ENCODE data around the gene DNAJA1.
"Not testable (repeated sequence)": the region's sequence is repeated elsewhere in the genome, so short reads cannot be mapped to it uniquely, and the experiment has no call there.

DNAJA1 gene

DNA sequence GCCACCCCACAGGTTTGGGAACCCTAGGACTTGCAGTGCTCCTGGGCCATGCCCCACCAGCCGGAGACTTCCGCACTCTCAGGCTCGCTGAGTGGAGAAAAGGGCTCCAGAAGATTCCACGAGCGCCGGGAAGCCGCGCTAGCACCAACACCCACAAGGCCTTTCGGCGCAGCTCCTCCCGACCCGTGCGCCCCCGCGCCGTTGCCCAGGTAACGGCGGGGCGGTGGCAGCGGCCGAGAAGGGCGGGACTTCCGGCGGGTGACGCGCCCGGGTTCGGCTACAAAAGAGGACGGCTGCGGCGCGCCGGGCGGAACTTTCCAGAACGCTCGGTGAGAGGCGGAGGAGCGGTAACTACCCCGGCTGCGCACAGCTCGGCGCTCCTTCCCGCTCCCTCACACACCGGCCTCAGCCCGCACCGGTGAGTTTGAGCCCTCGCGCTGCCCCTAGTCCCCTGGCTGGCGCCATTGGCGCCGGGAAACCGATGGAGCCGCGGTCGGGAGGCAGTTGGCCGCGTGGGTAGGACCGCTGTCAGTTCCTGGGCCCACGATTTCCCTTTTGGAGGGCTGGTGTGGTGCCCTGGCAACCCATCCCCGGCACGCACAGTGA, at the start of gene DNAJA1:
TSS of gene DNAJA1 (plus strand) at position 308 of the 606 bp plus-strand sequence. CDS start 1,212 bp downstream, outside the sequence.
- DNase-seq (ENCODE audit: low spot score), result peak; percentile 95

GRCh38 chr9:32978051-32978450, 47.0 kb upstream of the DNAJA1 start:
- DNase-seq (ENCODE audit: low spot score), result no peak

- DNase-seq (ENCODE audit: low spot score), result no peak
Measured at GRCh38 chr9:32986971-32987370, 38.1 kb upstream of the DNAJA1 start.

DNA sequence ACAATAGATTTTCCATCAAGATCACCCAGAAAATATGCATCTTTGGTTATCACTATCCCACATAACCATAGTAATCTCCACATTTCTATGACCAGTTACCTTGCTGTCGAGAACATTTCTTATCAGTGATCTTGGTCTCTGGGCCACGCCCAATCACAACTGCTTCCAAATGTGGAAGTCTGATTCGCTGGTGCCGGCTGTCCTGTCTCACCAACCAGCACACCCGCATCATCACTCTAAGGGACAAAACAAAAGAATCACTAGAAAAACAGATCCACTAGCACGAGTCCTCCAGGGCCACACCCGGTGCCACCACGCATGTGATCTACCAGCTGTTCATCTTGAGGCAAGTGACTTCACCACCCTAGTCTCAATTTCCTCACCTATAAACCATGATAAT, 35.4 kb upstream of the DNAJA1 start:
- DNase-seq (ENCODE audit: low spot score), result no peak

DNA sequence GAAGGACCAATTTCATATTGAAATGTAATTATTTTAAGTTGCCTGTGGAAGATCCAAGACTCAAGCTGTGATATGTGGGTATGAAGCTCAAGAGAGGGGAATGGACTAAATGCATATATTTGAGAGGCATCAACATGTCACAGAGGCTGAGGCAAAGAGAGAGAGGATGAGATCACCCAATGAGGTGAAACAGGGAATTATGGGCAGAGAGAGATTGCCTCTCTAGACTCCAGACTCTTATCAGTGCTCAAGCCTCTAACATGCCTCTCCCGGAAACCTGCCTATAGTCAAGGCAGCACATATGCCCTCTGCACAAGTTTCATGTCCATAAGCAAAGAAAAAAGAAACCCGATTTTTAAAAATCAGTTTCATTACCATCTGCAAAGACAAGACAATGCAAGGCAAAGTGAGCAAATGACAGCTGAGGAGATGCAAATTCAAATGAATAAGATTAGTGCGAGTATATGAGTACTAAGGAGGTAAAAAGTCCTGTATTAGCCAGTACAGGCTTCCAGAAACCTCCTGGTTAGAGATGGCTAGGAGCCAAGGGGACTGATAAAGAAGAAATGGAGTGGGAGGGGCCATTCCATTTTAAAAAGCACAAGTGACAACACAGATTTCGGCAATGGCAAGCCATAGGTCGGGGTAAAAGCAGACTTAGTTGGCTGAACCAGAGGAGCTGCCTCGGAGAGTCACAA, 33.0 kb upstream of the DNAJA1 start:
- DNase-seq (ENCODE audit: low spot score), result no peak

- no peak for DNase-seq (ENCODE audit: low spot score)
Measured at GRCh38 chr9:32992595-32993238, 32.4 kb upstream of the DNAJA1 start.

GRCh38 chr9:33000682-33001055, 24.4 kb upstream of the DNAJA1 start:
- peak; percentile 43 for DNase-seq (ENCODE audit: low spot score)

GRCh38 chr9:33005335-33005734, 19.7 kb upstream of the DNAJA1 start:
- not testable (repeated sequence) for DNase-seq (ENCODE audit: low spot score)

DNA sequence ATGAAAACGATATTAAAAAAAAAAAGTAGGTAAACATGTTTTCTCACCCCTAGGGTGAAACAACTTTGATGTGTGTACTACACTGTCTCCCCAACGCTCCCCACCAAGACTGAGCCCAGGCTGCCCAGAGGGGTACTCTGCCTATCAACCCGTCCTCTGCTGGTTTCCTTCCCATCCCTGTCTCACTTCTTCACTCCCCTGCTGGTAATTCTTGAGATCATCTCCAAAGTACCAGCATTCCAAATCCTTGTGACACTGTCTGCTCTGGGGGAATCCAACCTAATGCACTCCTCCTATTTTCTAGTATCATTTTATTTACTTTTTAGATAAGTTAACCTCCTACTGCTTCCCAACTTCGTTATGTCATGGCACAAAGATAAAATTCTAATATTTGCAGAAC, 17.3 kb upstream of the DNAJA1 start:
- DNase-seq (ENCODE audit: low spot score), result no peak

- DNase-seq (ENCODE audit: low spot score), result no peak
Measured at GRCh38 chr9:33011831-33012230, 13.2 kb upstream of the DNAJA1 start.

GRCh38 chr9:33012328-33013069, 12.6 kb upstream of the DNAJA1 start:
- DNase-seq (ENCODE audit: low spot score), result no peak

DNA sequence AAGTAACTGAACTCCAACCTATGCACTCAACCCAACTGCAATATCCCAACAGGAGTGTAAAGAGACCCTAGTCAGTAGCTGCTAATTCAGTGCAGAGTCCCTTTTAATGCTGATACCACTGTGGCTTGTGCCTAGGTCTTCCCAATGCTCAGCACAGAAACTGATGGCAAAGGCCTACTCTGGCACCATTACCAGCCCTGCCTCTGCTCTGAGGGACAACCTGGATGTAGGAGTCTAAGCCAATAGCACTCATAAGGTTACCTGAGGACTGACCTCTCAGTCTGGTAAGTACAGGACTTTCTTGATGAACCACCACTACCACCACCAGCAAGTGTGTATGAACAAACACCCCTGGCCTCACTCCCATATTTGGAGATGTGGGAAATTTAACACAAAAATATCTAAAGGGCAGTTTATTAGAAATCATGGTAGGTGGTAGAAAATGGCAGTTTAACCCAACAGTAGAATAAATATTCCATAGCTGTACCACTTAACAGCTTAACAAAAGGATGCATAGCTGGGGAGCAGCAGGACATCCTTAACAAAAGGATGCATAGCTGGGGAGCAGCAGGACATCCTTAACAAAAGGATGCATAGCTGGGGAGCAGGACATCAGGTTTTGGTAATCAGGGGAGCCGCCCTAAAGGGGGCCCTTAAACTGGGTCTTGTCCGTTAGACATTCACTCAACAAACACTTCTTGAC, 11.0 kb upstream of the DNAJA1 start:
- DNase-seq (ENCODE audit: low spot score), result no peak

DNA sequence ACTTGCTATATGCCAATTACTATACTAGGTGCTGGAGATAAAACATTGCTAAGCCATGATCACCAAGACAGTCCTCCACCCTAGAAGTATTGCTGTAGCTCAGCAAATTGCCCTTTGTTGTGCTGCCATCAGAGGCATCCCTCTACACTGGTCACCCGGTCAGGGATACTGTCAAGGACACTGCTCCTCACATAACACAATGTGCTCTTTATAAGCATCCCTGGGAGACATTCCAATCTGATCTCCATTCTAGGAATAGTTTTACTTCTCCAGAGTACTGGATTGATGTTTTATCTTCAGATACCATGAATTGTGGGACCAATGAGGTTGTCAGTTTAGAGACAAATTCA, 10.4 kb upstream of the DNAJA1 start:
- no peak for DNase-seq (ENCODE audit: low spot score)

DNA sequence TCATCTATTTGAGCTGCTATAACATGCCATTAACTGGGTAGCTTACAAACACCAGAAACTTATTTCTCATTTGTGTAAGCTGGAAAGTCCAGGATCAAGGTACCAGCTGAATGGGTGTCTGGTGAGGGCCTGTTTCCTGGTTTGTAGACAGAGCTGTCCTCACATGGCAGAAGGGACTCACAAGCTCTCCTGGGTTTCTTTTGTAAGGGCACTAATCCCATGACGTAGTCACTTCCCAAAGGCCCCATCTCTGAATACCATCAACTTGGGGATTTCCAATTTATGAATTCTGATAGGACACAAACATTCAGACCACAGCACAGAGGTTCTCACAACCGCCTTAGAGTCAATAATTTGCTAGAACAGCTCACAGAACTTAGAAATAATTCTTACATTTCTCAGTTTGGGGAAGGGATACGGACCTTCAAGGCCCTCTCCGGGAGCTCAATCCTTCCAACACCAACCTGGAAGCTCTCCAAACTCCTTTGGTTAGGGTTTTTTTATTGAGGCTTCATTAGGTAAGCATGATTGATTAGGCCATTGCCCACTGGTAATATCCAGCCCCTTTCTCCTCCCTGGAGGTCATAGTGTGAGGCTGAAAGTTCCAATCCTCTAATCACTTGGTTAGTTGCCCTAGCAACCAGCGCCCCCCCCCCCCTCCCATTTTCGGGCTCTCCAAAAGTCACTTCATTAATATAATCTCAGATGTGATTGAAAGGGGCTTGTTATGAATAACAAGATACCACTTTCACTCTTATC, 7.6 kb upstream of the DNAJA1 start:
- DNase-seq (ENCODE audit: low spot score), result no peak

DNA sequence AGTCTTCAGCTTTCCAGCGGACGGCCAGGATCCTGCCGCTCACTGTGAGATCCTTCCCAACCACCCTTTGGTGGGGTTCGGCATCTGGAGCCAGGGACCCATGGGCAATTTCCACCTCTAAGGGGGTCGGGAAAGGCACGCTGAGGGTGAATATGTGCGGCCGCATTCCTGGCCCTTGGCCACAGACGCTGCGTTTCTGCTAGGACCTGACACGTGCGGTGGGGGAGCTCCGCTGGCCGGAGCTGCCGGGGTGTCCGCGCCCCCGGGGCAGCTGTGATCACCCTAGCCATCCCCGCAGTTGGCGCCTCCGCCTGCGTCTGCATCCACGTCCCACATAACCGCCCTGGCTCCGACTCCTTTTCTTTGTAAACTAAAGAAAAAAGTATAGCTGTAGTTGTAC, 5.3 kb upstream of the DNAJA1 start:
- DNase-seq (ENCODE audit: low spot score), result no peak

DNA sequence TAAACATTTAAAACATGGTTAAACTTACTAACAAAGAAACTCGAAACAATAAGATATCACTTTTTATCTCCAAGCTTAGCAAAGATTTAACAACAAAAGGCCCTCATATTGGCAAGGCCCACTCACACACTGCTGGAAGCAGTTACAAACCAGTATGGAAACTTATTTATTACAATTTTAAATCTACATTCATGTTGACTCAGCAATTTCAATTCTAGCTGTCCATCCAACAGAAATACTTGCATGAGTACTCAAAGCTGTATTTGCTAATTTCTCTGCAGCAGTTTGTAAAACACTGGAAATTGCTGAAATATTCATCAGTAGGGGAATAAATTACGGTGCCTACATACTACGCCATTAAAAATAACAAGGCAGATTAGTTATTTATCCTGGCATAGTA, 2.8 kb upstream of the DNAJA1 start:
- no peak for DNase-seq (ENCODE audit: low spot score)

- no peak for DNase-seq (ENCODE audit: low spot score)
Measured at GRCh38 chr9:33022755-33023154, 2.3 kb upstream of the DNAJA1 start.

GRCh38 chr9:33023661-33024060, 1.4 kb upstream of the DNAJA1 start:
- DNase-seq (ENCODE audit: low spot score), result no peak

DNA sequence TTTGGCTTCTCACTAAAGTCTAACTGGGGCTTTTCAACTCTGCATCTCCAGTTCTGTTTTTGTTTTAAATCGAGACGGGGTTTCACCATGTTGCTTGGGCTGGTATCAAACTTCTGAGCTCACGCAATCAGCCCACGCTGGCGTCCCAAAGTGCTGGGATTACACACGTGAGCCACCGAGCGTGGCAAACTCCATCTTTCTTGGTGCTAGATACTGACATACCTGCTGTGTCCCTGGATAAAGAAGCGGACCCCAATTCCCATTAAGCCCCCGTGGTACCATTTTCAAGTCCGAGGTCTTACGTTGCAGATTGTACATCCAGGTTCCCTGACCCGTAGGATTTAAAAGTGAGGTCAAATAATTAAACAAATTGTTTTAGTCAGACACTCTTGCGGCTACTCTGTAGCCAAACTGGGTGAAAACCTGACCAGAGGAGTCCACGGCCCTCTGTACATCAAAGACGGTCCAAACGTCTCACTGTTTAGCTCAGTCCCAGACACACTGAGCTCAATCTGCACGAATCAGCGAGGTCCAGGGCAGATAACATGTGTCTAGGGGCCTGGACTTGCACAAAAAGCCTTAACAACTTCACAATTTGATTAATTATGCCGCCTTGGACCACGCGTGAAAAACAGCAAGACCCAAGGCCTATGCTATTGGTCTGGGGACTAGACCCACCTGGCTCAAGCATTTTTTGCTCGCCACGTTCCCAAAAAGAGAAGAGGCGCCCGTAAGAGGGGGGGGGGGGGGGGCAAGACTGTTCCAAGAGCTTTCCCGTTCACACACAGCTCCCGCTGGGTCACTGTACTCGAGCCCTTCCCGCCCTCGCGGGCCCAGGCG, 727 bp upstream of the DNAJA1 start:
- DNase-seq (ENCODE audit: low spot score), result no peak

DNA sequence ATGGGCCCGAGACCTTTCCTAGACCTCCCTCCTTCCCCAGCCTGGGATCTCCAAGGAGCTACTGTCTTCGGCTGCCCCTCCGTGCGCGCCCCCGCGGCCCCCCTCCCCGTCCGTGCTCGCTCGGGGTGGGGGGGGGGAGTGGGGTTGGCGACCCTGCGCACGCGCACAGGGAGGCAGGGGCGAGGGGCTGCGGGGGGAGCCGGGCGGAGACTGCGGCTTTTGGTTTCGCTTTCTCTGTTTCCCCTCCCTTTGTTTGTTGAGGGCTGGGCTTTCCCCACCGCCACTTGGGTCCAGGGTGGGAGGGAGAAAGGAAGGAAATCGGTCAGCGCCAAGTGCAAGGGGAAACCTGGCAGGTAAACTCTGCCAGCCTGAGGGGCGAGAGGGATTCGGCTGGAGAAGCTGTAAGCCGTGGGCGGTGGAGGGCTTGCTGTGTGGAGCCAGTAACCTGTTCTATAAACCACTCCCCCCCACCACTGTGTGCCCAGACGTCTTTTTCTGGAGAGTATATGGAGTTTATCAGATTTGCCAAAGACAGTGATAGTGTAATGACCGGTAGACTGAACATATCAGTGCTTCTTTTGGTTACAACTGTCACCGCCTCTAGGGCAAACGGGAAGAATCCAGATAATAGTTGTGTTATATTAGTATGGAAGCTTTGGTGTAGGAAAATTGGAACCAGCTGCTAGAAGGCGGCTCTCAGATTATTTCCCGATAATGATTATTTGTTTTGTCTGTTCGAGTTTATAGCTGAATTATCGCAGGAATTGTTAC, 684 bp downstream of the DNAJA1 start:
- DNase-seq (ENCODE audit: low spot score), result peak; percentile 76
